Testis (tissue), 3 donors: ENCODE measurements around the gene SLC16A12. TPM values are rescaled to one million over a fixed set of nuclear protein-coding genes. Genes with fewer than 3 reads are reported as not detected.

ENCODE experiments used
- DNase-seq: peaks from one replicate; pipeline ENCODE4 v3.0.0-alpha.2; 2019
- H3K27ac ChIP-seq, 2 donors: fragments of 200-600 bp; sonication (generic); one replicate each; pipeline ENCODE4 v1.5.1; 2019
- H3K27me3 ChIP-seq: fragments of 200-600 bp; sonication (generic); one replicate; pipeline ENCODE4 v1.5.1; 2019
- H3K36me3 ChIP-seq: fragments of 200-600 bp; sonication (generic); one replicate; pipeline ENCODE4 v1.5.1; 2017; ENCODE audit warnings: low read depth; ENCODE audit errors: missing control alignments
- H3K4me1 ChIP-seq: fragments of 200-600 bp; sonication (generic); one replicate; pipeline ENCODE4 v1.5.1; 2019
- H3K4me3 ChIP-seq, 2 donors: fragments of 200-600 bp; sonication (generic); one replicate each; pipeline ENCODE4 v1.5.1; 2017 to 2019
- H3K9me3 ChIP-seq: fragments of 200-600 bp; sonication (generic); one replicate; pipeline ENCODE4 v1.5.1; 2017
- CTCF ChIP-seq, 3 experiments: fragments of 450-650 bp in 2 of 3; fragments of 200-600 bp in 1 of 3; sonication (generic) in 1 of 3; IDR thresholded peaks; one replicate each; pipeline ENCODE4 v1.5.1; 2016 to 2019; ENCODE audit warnings: antibody characterized with exemption in 3 of 3, mild to moderate bottlenecking in 2 of 3, moderate library complexity in 1 of 3
- POLR2A ChIP-seq: fragments of 450-650 bp; IDR thresholded peaks from one replicate; pipeline ENCODE4 v1.6.1; 2017; ENCODE audit warnings: antibody characterized with exemption, mild to moderate bottlenecking, moderate library complexity
- whole genome bisulfite sequencing, 2 donors: methylation state at CpG; one replicate each; pipeline ENCODE4 v1.1.5; 2018; 5-methylcytosine and 5-hydroxymethylcytosine counted together
- intact Hi-C: fragments of 100-400 bp; cut with DNase I; formaldehyde crosslinking; loops from one replicate; pipeline ENCODE4 v1.15.1; 2023; ENCODE audit warnings: low total_unique reads
- polyA plus RNA-seq: library from polyadenylated mRNA; stranded (reverse); fragments of 350-450 nt; fragmentation: Illumina TruSeq; extraction: RNeasy Lipid Tissue Mini Kit (QIAGEN cat#74804); gene quantifications from one replicate; pipeline ENCODE4 v1.2.3, GENCODE V29; 2014; ENCODE audit warnings: low read depth, low replicate concordance; ENCODE audit not compliant: insufficient read depth
- total RNA-seq, 2 donors: library from RNA; depleted of rRNA; stranded (reverse); fragments of >200 nt; gene quantifications; one replicate each; pipeline ENCODE4 v1.2.3, GENCODE V29; 2016

The SLC16A12 gene
- total and polyA plus RNA-seq, 3 donors from 2014 or later = 1.9 to 6.0 (median 2.8) TPM

- 62 to 70% methylated on average over 5 of the region's 5 CpGs for WGBS, 2 donors
- no peak for TF ChIP-seq CTCF (IDR thresholded peaks at IDR 0.05)
- no peak for TF ChIP-seq POLR2A
- intact Hi-C loops = no loop called here
- no peaks in the 10 kb centered on the region for H3K9me3 ChIP-seq
- peaks cover 12% of the 10 kb centered on the region for H3K4me1 ChIP-seq
- no peak overlapping the region for H3K27ac ChIP-seq
- H3K27me3 ChIP-seq = no peaks in the 10 kb centered on the region
- no peak for DNase-seq
- H3K4me3 ChIP-seq = no peak overlapping the region
- H3K36me3 ChIP-seq = no peaks in the 10 kb centered on the region
Observed at GRCh38 chr10:89398003-89398749, 137.2 kb downstream of the SLC16A12 start.

DNA sequence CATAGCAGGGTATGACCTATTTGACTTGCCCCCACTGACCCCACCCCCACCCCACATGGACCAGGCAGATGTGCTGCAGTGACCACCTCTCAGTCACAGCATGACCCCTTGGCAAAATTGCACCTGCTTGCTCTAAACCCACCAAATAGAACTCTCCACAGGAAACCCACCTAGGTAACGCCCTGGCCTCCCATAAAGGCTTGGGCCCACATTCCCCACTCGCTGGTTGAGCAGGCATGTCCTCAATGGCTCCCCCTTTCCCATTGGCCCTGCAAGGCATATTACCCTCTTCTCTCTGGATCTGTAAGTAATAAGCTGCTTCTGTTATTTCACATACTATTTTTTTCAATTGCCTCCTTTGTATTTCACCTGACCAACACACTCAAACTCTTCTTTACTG is 140.3 kb downstream of the SLC16A12 start:
- H3K27me3 ChIP-seq = no peaks in the 10 kb centered on the region
- H3K27ac ChIP-seq = no peak overlapping the region
- TF ChIP-seq POLR2A (no peak), CTCF (IDR thresholded peaks at IDR 0.05) (no peak)
- 93 to 100% methylated on average over 2 of the region's 2 CpGs for WGBS, 2 donors
- H3K9me3 ChIP-seq = no peaks in the 10 kb centered on the region
- H3K4me3 ChIP-seq = no peak overlapping the region
- intact Hi-C loops = no loop called here
- no peak for DNase-seq
- H3K4me1 ChIP-seq = peaks cover 26% of the 10 kb centered on the region
- no peaks in the 10 kb centered on the region for H3K36me3 ChIP-seq

- H3K9me3 ChIP-seq = no peaks in the 10 kb centered on the region
- H3K36me3 ChIP-seq = no peaks in the 10 kb centered on the region
- no peak for DNase-seq
- TF ChIP-seq CTCF (IDR thresholded peaks at IDR 0.05) (no peak), POLR2A (no peak)
- H3K4me1 ChIP-seq = peaks cover 26% of the 10 kb centered on the region
- peak overlapping the region in 1 of 2 donors; percentile 60 for H3K4me3 ChIP-seq
- H3K27me3 ChIP-seq = no peaks in the 10 kb centered on the region
- intact Hi-C loops = no loop called here
- peak overlapping the region in 1 of 2 donors; percentile 75 for H3K27ac ChIP-seq
- 47 to 49% methylated on average over 3 of the region's 3 CpGs for WGBS, 2 donors
Observed at GRCh38 chr10:89393898-89394297, 141.5 kb downstream of the SLC16A12 start.

DNA sequence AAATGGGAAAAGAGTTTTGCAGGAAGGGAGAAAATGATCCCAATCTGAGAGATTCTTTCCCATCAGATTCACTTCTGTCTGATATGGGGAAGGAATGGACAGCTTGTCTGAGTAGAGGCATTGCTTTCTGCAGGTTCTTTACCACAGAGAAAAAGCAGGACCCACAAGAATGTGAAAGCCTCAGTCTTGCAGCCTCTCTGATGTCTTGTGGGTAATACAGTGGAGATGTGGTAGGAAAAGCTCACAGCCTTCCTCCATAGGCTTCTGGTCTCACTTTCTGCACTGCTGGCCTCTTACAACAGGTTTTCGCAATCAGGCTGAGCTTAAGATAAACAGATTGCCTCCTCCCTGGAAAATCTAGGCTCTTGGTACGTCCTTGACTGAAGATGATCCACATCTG is 142.4 kb downstream of the SLC16A12 start:
- peak overlapping the region; percentile 42 to 60 for H3K4me3 ChIP-seq
- H3K27ac ChIP-seq = peak overlapping the region; percentile 75 to 85
- intact Hi-C loops = no loop called here
- DNase-seq = no peak
- WGBS, 2 donors = 14 to 32% methylated on average over 2 of the region's 2 CpGs
- H3K27me3 ChIP-seq = no peaks in the 10 kb centered on the region
- H3K9me3 ChIP-seq = no peaks in the 10 kb centered on the region
- H3K36me3 ChIP-seq = no peaks in the 10 kb centered on the region
- TF ChIP-seq CTCF (IDR thresholded peaks at IDR 0.05) = no peak
- no peak for TF ChIP-seq POLR2A
- H3K4me1 ChIP-seq = peaks cover 26% of the 10 kb centered on the region
